Nephron (organoid): ENCODE data around the gene SUN5.
"Not testable (repeated sequence)": the region's sequence is repeated elsewhere in the genome, so short reads cannot be mapped to it uniquely, and the experiment has no call there.

Source experiments
- H3K27ac Mint-ChIP-seq, 3 experiments: 2 replicates each; pipeline ENCODE4 v1.8.0; 2020; ENCODE audit warnings: mixed read lengths in 3 of 3, mild to moderate bottlenecking in 2 of 3, moderate library complexity in 1 of 3
- H3K27me3 Mint-ChIP-seq: 2 replicates; pipeline ENCODE4 v1.8.0; 2021; ENCODE audit warnings: low read depth, mild to moderate bottlenecking, moderate library complexity, mixed read lengths
- H3K36me3 Mint-ChIP-seq: 2 replicates; pipeline ENCODE4 v1.8.0; 2020; ENCODE audit warnings: low read depth, mixed read lengths
- H3K4me1 Mint-ChIP-seq: 2 replicates; pipeline ENCODE4 v1.8.0; 2020; ENCODE audit warnings: mixed read lengths
- H3K4me3 Mint-ChIP-seq, 3 experiments: 2 replicates each; pipeline ENCODE4 v1.8.0; 2020; ENCODE audit warnings: mild to moderate bottlenecking in 3 of 3, mixed read lengths in 3 of 3, moderate library complexity in 2 of 3
- H3K9me3 Mint-ChIP-seq: 2 replicates; pipeline ENCODE4 v1.8.0; 2020; ENCODE audit warnings: mixed read lengths
- TF ChIP-seq, protein P1 (sequence below), 3 experiments: fragments of 200-600 bp; sonication (generic); IDR thresholded peaks; one replicate each; pipeline ENCODE4 v1.5.0; 2021; ENCODE audit warnings: antibody characterized with exemption in 3 of 3; ENCODE audit not compliant: unreplicated experiment in 3 of 3

The SUN5 gene, protein sequence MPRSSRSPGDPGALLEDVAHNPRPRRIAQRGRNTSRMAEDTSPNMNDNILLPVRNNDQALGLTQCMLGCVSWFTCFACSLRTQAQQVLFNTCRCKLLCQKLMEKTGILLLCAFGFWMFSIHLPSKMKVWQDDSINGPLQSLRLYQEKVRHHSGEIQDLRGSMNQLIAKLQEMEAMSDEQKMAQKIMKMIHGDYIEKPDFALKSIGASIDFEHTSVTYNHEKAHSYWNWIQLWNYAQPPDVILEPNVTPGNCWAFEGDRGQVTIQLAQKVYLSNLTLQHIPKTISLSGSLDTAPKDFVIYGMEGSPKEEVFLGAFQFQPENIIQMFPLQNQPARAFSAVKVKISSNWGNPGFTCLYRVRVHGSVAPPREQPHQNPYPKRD

DNA sequence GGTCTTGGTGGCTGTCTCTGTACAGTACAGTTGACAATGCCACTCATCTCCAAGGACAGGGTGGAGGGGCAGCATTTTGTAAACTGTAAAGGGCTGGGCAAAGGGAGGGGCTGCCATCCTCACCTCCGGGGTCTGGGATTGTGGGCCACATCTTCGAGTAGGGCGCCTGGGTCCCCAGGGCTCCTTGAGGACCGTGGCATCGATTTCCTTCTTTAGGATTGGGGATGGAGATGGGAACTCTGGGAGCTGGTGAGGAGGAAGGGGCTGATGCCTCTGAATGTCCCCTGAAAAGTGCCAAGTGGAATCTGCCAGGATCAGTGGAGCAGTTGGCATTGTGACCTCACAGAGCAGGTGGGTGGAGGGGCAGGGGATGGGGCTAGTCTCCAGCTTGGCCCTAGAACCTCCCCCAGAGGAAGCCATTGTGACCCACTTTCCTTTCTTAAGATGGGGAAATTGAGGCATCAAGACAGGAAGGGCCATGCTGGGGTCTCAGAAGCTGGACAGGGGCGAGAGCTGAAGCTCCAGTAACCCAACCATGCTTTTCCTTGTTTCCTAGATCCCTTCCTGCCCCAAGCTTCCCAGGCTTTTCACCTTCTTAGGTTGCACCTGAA is at the start of gene SUN5:
SUN5 (minus strand) TSS at position 293 of the 611 bp plus-strand sequence; CDS start at position 200, 93 bp downstream.
- Mint-ChIP-seq H3K27ac (no peak within 1 kb of the TSS), H3K9me3 (peaks cover 4% of the 10 kb centered on the region), H3K4me3 (no peak within 1 kb of the TSS), H3K27me3 (no peaks in the 10 kb centered on the region), H3K4me1 (no peaks in the 10 kb centered on the region), H3K36me3 (no peaks in the 10 kb centered on the region)
- TF ChIP-seq, protein P1, sequence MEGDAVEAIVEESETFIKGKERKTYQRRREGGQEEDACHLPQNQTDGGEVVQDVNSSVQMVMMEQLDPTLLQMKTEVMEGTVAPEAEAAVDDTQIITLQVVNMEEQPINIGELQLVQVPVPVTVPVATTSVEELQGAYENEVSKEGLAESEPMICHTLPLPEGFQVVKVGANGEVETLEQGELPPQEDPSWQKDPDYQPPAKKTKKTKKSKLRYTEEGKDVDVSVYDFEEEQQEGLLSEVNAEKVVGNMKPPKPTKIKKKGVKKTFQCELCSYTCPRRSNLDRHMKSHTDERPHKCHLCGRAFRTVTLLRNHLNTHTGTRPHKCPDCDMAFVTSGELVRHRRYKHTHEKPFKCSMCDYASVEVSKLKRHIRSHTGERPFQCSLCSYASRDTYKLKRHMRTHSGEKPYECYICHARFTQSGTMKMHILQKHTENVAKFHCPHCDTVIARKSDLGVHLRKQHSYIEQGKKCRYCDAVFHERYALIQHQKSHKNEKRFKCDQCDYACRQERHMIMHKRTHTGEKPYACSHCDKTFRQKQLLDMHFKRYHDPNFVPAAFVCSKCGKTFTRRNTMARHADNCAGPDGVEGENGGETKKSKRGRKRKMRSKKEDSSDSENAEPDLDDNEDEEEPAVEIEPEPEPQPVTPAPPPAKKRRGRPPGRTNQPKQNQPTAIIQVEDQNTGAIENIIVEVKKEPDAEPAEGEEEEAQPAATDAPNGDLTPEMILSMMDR (IDR thresholded peaks at IDR 0.05; ENCODE audit: unreplicated experiment in 3 of 3) = no peak

DNA sequence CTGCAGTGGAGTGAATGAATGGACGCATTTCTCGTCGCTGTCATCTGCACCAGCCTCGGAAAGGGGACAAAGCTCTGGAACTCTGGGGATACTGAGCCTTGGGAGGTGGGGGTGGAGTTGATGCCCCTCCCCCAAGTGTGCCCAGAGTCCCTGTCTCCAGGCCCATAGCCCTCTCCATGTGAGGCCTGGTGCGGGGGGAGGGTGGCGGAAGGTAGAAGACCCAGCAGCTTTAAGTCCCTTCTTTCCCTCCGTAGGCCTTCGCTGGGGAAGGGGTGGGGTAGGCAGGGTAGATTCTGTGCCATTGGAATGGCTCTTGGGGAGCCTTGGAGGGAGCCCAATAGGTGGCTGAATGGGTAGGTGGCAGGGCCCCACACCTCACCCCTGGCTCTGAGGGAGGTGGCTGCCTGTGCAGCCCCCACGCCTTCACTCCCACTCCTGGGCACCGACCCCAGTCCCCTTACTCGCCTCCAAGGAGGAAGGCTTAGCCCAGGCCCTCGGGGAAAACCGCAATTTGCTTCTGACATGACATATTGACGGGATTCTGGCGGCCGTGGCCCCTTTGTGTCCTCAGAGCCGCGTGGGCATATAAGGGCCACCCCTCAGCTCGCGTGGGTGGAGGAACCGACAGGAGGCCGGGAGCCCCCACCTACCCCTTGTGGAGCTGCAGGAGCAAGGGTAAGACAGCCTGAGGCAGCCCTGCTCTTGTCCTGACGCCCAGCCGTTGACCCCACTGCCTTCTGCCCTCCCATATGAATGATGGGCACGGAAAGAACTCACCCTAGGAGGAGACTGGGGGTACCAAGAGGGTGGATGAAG is 49.3 kb upstream of the SUN5 start, which contains the start of gene BPIFB3:
BPIFB3 (plus strand) TSS at position 613 of the 816 bp plus-strand sequence. CDS start 1,533 bp downstream, outside the sequence.
- H3K27me3 Mint-ChIP-seq = peaks cover 16% of the 10 kb centered on the region
- H3K36me3 Mint-ChIP-seq = no peaks in the 10 kb centered on the region
- TF ChIP-seq, protein P1 (IDR thresholded peaks at IDR 0.05; ENCODE audit: unreplicated experiment in 3 of 3) = no peak
- no peak within 1 kb of the TSS for H3K4me3 Mint-ChIP-seq
- H3K4me1 Mint-ChIP-seq = peaks cover 5% of the 10 kb centered on the region
- H3K9me3 Mint-ChIP-seq = no peaks in the 10 kb centered on the region
- no peak within 1 kb of the TSS for H3K27ac Mint-ChIP-seq

DNA sequence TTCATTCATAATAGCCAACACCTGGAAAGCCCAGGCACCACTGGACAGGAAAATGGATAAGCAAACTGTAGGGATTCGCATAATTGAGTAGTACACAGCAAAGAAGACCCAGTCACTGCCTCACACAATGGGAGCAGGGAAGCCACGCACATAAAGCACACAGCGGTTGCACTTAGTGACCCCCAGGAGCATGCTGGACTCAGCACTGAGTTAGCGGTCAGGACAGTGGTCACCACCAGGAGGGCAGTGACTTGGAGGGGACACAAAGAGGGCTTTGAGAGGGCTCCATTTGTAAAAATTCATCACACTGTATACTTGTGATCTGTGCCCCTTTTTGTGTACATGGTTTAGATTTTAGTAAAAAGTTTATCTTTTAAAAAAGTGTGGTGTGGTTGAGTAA is 47.1 kb upstream of the SUN5 start:
- Mint-ChIP-seq H3K4me3 (no peak overlapping the region), H3K4me1 (peaks cover 5% of the 10 kb centered on the region), H3K27ac (no peak overlapping the region), H3K27me3 (peaks cover 16% of the 10 kb centered on the region), H3K36me3 (no peaks in the 10 kb centered on the region), H3K9me3 (peaks cover 7% of the 10 kb centered on the region)
- TF ChIP-seq, protein P1 (IDR thresholded peaks at IDR 0.05; ENCODE audit: unreplicated experiment in 3 of 3) = no peak

DNA sequence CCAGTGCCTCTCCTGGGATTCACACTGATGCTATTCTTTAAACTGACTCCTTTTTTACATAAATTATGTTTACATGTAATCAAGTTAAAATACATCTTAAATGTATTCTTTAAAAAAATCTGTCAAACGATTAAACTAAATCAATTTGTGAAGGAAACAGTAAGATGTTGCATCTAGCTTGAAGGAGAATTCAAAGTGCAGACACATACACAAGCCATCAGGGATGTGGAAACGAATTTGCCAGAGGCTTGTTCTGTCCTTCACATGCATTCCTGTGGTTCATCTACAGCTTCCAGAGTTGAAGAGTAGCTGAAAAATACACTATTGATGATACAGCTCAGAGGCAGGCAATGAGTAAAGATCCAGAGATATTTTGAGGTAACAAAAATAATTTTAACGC is 42.2 kb upstream of the SUN5 start:
- H3K9me3 Mint-ChIP-seq = peaks cover 20% of the 10 kb centered on the region
- H3K27me3 Mint-ChIP-seq = peaks cover 14% of the 10 kb centered on the region
- no peaks in the 10 kb centered on the region for H3K4me1 Mint-ChIP-seq
- TF ChIP-seq, protein P1 (IDR thresholded peaks at IDR 0.05; ENCODE audit: unreplicated experiment in 3 of 3) = no peak
- H3K4me3 Mint-ChIP-seq = no peak overlapping the region
- H3K27ac Mint-ChIP-seq = no peak overlapping the region
- no peaks in the 10 kb centered on the region for H3K36me3 Mint-ChIP-seq

DNA sequence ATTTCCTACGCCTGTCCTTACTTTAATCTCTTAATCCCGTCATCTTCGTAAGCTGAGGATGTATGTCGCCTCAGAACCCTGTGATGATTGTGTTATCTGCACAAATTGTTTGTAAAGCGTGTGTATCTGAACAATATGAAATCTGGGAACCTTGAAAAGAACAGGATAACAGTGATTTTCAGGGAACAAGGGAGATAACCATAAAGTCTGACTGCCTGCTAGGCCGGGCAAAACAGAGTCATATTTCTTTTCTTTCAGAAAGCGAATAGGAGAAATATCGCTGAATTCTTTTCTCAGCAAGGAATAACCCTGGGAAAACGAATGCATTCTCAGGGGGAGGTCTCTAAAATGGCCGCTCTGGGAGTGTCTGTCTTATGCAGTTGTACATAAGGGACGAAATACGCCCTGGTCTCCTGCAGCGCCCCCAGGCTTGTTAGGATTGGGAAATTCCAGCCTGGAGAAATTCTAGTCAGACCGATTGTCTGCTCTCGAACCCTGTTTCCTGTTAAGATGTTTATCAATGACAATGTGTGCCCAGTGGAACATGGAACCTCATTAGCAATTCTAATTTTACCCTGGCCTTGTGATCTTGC is 41.0 kb upstream of the SUN5 start:
- peaks cover 20% of the 10 kb centered on the region for H3K9me3 Mint-ChIP-seq
- H3K4me1 Mint-ChIP-seq, H3K27ac Mint-ChIP-seq, H3K4me3 Mint-ChIP-seq, H3K36me3 Mint-ChIP-seq: not testable (repeated sequence)
- peaks cover 17% of the 10 kb centered on the region for H3K27me3 Mint-ChIP-seq

DNA sequence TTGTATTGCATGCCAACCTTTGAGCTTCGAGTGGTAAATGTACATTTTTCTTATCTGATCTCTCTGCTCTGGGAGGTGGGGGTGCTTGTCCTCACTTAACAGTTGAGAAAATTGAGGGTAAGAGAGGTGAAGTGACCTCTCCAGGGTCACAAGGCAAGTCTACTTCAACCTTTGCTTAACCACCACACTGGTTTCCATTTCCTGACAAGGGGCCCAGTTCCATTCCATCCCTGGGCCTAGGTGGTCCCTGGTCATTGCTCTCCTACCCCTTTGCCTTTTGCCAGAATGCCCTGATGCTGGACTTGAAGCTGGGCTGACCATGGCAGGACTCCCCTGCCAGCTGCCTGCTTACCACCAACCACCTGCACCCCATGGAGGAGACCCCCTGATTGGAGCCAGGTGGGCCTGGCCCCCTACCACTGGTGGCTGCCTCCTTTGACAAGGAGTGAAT is 39.5 kb upstream of the SUN5 start:
- H3K27ac Mint-ChIP-seq = no peak overlapping the region
- no peaks in the 10 kb centered on the region for H3K36me3 Mint-ChIP-seq
- H3K4me3 Mint-ChIP-seq = no peak overlapping the region
- TF ChIP-seq, protein P1 (IDR thresholded peaks at IDR 0.05; ENCODE audit: unreplicated experiment in 3 of 3) = no peak
- H3K27me3 Mint-ChIP-seq = peaks cover 28% of the 10 kb centered on the region
- no peaks in the 10 kb centered on the region for H3K4me1 Mint-ChIP-seq
- H3K9me3 Mint-ChIP-seq = peaks cover 20% of the 10 kb centered on the region
